ENCODE results near the gene PIK3C2G. TPM values are rescaled to one million over a fixed set of nuclear protein-coding genes. Genes with fewer than 3 reads are reported as not detected.

PIK3C2G gene
- total RNA-seq, result not detected in 2 replicates

GRCh38 chr12:18261273-18261672 lies at the start of gene PIK3C2G:
Gene PIK3C2G (plus strand): TSS chr12:18261518. CDS start chr12:18282082, 20,564 bp downstream.

Other genes with a start within 250 kb of the PIK3C2G start
- not detected in 2 replicates for gene RERGL, start 171.3 kb upstream of the PIK3C2G start, total RNA-seq

Measured in subcutaneous preadipocyte (primary cell).